GM18873 (cell line): ENCODE measurements around the gene RRP15.

ENCODE experiments used
- ATAC-seq: cut with Tn5 transposase; IDR thresholded peaks from one replicate; pipeline ENCODE4 v1.9.1; 2021; ENCODE audit warnings: mild to moderate bottlenecking, moderate library complexity, moderate number of reproducible peaks; ENCODE audit not compliant: unreplicated experiment, low FRiP score

RRP15 gene

DNA sequence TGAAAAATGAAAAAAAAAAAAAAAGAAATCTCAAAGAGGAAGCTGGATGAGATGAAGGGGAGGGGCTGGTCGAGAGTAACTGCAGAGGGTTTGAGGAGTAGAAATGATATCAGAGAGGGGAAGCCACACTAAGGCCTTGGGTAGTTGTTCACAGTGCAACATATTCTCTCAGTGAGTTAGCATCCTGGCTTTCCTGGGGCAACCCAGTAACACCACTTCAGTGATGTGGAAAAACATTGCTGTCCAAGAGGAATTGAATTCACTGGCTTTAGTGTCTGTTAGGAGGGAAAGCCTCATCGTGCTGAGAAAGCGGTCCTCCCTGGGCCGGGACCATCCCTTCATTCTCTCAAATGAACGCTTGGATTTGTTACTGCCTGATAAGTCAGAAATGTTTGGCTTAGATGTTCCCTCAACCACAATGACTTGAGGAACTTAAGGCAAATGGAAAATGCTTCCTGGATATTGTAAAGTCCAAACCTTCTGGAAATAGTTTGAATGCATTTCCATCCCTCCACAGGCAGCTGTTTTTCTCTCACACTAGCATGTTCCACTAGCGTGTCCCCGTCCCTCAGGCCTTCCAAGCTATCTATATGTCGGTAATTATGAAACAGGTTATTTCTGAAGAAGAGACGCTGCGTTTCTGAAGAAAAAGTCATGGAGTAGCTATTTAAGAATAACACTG, 72.3 kb downstream of the RRP15 start:
- ATAC-seq: no peak

DNA sequence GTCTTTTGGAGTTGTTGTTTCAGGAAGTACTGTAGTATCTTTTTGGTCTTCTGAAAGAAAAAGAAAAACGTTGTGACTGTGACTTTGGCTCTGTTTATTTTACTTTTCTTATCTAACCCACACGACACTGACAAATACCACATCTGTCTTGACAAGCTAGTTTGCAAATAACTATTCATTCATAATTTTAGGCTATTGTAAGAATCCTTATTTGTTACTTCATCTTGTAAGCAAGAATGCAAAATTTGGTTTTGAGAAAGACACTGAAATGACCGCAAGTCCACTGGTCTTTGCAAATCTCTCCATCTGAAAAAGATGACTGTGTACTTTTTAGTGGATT, 72.8 kb downstream of the RRP15 start:
- ATAC-seq: no peak

DNA sequence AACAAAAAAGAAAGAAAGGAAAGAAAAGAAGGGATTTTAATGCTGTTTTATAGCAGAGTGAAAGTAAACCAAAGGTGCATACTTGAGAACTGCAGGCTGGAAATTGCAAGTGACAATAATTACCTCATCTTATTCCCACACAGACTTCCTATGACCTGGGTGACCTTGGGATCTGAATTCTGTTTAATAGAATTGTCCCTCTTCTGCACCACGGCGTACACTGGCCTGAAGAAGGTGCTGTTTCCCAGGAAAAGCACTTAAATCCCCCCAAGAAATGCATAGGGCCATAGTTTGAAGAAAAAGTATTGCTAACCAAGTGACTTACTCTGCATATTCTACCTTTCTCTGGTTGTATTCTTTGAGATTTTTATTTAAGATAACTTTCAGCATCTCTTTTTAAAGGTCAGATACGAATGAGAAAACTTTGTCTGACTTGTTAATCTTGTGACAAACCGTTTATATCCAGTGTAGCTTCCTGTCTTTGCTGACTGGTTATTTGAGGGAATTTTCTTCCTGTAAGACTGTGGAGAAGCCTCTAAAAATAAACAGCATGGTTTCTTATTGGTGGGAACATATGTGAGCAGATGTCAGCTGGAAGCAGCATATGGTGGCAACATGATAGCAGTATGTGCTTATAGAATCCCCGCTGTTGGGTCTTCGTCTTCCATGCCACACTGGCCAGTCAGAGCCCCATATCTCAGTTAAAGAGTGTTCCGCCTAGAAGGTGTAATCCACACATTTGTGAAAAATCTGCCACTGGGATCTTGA, 76.4 kb downstream of the RRP15 start:
- no peak for ATAC-seq

GRCh38 chr1:218362418-218363076, 77.5 kb downstream of the RRP15 start:
- no peak for ATAC-seq

GRCh38 chr1:218363141-218363540, 78.0 kb downstream of the RRP15 start:
- no peak for ATAC-seq

DNA sequence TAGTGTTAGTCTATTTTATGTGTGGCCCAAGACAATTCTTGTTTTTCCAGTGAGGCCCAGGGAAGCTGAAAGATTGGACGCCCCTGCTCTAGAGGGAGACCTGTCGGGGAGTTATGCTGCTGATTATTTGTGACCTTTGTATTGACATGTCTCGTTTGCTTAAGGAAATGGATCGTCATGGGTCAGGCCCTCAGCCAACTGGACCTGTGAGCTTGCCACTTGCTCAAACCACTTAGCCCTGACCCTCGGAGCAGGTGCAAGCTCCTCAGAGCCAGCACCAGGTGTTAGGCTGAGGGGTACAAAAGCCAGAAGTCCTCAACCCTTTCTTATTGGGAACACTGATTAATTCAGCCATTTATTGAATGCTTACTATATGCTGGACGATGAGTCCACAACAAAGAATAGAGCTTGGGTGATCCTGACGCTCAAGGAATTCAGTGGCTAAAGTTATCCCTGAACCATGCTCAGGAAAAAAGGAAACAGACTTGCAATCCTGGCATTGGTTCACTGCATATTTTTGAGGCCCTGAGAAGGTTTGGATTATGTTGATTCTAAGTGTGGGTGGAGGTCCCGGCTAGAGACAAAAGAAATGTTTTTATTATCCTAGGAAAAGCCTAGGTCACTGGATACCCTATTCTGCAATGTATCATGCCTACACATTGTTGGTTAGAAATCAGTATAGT, 79.1 kb downstream of the RRP15 start:
- no peak for ATAC-seq

DNA sequence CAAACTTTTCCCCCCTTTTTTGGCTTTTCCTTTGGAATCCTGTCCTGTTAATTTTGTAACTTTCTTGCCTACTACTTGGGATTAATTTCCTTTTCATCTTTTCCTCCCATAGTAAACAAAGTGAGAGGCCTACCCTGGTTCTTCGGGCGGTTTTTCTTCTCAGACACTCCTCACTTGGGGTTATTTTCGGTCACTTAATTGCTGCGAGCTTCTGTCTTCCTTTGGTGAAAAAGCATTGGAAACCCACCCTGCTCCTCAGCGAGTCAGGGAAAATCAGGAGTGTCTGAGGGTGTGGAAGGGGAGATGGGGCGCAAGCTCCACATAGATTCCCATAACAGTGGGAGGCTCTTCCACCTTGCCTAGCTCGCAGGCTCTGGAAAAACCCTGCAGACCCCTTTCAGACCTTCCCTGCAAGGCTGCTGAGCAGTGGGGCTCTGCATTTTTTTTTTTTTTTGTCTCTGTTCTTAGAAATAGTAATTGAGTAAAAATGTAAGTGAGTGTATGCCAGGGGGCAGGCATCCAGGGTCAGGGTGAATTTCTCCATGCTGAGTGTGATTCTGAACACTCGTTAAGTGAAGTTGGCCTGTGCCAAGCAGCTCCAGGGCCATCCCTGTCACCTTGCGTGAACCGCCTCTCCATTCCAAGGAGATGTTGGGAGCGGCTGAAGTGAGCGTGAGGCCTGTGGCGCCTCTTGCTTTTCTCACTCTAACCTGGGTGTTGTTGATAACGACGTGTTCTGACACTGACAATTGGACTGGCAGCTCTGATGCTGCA, 80.3 kb downstream of the RRP15 start:
- no peak for ATAC-seq

GRCh38 chr1:218366322-218367052, 81.4 kb downstream of the RRP15 start:
- no peak for ATAC-seq

- ATAC-seq: no peak
These were observed 82.0 kb downstream of the RRP15 start for GRCh38 chr1:218367118-218367517.

DNA sequence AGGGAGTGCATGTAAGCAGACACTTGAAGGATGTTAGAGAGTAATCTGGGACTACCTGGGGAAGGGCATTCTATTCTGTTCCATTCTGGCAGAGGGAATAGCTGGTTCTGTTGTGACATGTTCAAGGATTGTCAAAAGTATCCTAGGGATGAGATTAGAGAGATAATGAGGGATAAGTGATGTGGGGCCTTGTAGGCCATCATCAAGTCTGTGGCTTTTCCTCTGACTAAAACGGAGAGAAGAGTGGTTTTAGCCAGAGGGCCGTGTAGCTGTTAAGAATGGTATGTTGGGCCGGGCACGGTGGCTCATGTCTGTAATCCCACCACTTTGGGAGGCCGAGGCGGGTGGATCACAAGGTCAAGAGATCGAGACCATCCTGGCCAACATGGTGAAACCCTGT, 83.6 kb downstream of the RRP15 start:
- no peak for ATAC-seq

DNA sequence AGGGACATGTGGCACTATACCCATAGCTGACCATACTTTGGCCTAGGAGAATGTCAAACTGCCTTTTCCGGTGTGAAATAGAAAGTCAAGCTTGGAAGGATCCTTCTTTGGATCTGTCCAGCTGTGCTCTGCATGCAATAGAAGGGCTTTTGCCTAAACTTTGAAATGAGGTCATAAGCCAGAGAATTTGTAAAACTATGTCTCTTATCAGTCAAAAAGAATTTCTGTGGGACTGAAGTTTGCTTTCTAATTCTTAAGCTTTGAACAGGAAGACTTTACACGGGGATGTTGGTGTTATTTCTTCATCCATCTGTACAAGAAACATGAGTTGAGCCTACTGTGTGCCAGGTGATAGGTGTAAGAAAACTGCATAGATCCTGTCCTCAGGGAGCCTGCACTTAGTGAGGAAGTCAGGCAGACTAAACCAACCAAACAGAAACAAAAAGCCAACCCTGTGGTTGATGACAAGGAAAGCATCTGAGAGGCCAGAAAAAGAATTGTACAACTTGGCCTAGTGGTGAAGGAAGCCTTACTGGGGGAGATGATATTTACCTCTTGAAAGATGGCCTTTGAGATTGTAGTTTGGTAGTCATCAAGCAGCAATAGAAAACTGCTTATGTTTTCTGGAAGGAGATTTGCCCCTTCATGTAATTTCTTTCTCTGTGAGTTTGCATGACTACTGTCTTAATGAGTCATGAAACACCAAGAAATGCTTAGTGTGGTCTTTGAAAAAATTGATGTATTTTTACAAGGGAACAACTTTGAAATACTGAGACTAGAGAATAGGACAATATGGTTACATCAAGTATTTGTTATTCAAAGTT, 84.8 kb downstream of the RRP15 start:
- ATAC-seq: no peak

DNA sequence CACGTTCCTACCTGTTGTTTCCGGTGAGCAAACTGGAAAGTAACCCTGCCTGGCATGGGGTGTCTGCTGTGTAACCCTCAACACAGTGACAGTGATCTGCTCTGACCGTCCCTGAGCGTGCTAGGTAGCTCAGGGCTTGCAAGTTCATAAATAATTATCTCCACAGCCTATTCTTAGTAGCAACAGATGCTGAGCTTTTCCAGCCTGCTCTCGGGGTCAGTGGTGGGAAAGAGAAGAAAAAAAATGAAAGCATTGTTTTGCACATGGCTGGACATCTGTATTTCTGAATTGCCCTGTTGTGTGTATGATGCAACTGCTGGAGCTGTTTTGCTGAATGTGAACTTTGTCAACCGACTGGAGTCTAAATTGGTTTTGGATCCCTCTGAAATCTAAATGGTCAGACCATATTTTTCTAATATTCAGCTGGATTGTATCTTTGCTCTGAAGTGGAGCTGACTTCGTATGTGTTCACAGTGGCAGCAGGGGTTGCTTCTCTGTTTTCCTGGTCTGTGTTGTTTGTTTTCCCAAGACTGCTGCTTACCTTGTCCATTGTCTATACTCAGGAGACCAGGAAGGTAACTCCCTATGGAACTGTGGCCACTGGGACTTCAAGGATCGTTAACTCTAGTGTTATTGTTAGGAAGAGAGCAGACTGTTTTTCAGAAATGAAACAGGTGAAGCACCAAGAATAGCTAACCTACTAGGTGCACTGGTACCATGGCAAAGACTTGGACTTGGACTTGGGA, 87.0 kb downstream of the RRP15 start:
- ATAC-seq: no peak

GRCh38 chr1:218374401-218375353, 89.6 kb downstream of the RRP15 start:
- ATAC-seq: no peak

DNA sequence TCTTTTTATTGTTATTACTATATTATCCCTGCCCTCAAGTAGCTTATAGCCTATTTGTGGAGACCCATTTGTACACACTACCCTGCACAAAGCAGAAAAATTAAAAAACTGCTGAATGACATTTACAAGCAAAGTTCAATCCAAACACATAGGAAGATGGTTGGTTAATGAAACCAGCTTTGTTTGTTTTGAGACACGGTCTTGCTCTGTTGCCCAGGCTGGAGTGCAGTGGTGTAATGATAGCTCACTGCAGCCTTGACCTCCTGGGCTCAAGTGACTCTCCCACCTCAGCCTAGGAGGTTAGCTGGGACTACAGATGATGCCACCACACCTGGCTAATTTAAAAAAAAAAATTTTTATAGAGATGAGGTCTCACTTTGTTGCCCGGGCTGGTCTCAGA, 91.6 kb downstream of the RRP15 start:
- ATAC-seq: no peak

GRCh38 chr1:218377143-218377660, 92.1 kb downstream of the RRP15 start:
- ATAC-seq: peak; percentile 79

GRCh38 chr1:218380125-218380977, 95.3 kb downstream of the RRP15 start:
- ATAC-seq: no peak
